ENCODE results near the gene SPOCK2.

The SPOCK2 gene

GRCh38 chr10:72088889-72089575 lies 681 bp upstream of the SPOCK2 start:
- DNase-seq = peak in 28 of 58 donors; percentile 21 to 80 (median 48)

- DNase-seq = peak in 3 of 58 donors; percentile 23 to 28 (median 25)
These were observed 871 bp downstream of the SPOCK2 start for GRCh38 chr10:72087392-72087968.

- DNase-seq = peak in 5 of 58 donors; percentile 27 to 44 (median 31)
These were observed 1.6 kb downstream of the SPOCK2 start for GRCh38 chr10:72086466-72087391.

GRCh38 chr10:72085864-72086465 lies 2.4 kb downstream of the SPOCK2 start:
- no peak for DNase-seq

- no peak for DNase-seq
These were observed 3.2 kb downstream of the SPOCK2 start for GRCh38 chr10:72085166-72085565.

- no peak for DNase-seq
These were observed 4.4 kb downstream of the SPOCK2 start for GRCh38 chr10:72083790-72084459.

- no peak for DNase-seq
These were observed 5.2 kb downstream of the SPOCK2 start for GRCh38 chr10:72082856-72083789.

- DNase-seq = no peak
These were observed 6.4 kb downstream of the SPOCK2 start for GRCh38 chr10:72081772-72082590.

GRCh38 chr10:72081210-72081609 lies 7.1 kb downstream of the SPOCK2 start:
- DNase-seq = no peak

GRCh38 chr10:72080042-72080975 lies 8.0 kb downstream of the SPOCK2 start:
- no peak for DNase-seq

GRCh38 chr10:72079356-72079755 lies 9.0 kb downstream of the SPOCK2 start:
- DNase-seq = peak in 50 of 58 donors; percentile 17 to 87 (median 60)

GRCh38 chr10:72077275-72077990 lies 10.9 kb downstream of the SPOCK2 start:
- DNase-seq = no peak

- no peak for DNase-seq
These were observed 11.6 kb downstream of the SPOCK2 start for GRCh38 chr10:72076756-72077155.

- DNase-seq = no peak
These were observed 12.8 kb downstream of the SPOCK2 start for GRCh38 chr10:72075376-72076115.

- no peak for DNase-seq
These were observed 13.6 kb downstream of the SPOCK2 start for GRCh38 chr10:72074574-72075375.

Measured in anterior cingulate cortex (tissue), 58 donors.